Measurements from ENCODE around the gene ZKSCAN5. TPM values are rescaled to one million over a fixed set of nuclear protein-coding genes. Genes with fewer than 3 reads are reported as not detected.
"Not testable (repeated sequence)": the region's sequence is repeated elsewhere in the genome, so short reads cannot be mapped to it uniquely, and the experiment has no call there.

Gene ZKSCAN5
- total RNA-seq, 1 donor from 2014 or later: 10.3 TPM

DNA sequence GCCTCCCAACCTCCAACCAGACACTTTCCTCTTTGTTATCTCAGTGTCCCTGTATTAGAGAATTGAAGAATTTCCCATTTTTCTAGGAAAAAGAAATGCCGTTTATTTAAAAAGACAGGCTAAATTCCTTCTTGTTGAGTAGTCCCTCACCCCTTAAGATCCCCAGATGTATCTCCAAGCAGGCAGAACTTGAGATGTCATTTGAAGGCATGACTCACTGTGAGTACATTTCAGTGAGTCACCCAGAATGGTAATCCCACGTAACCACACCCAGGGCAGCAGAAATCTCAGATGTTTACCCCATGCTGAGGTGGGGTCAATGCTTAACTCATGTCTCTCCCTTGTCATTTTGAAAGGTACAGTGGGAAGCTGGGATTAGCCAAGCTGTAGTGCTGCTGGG lies 58.4 kb downstream of the ZKSCAN5 start:
- TF ChIP-seq, protein P1, sequence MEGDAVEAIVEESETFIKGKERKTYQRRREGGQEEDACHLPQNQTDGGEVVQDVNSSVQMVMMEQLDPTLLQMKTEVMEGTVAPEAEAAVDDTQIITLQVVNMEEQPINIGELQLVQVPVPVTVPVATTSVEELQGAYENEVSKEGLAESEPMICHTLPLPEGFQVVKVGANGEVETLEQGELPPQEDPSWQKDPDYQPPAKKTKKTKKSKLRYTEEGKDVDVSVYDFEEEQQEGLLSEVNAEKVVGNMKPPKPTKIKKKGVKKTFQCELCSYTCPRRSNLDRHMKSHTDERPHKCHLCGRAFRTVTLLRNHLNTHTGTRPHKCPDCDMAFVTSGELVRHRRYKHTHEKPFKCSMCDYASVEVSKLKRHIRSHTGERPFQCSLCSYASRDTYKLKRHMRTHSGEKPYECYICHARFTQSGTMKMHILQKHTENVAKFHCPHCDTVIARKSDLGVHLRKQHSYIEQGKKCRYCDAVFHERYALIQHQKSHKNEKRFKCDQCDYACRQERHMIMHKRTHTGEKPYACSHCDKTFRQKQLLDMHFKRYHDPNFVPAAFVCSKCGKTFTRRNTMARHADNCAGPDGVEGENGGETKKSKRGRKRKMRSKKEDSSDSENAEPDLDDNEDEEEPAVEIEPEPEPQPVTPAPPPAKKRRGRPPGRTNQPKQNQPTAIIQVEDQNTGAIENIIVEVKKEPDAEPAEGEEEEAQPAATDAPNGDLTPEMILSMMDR (IDR thresholded peaks at IDR 0.05; ENCODE audit: insufficient read depth, low read length, severe bottlenecking): no peak
- DNase-seq (ENCODE audit: low read depth) (peak; percentile 99), FAIRE-seq (peak; percentile 62)
- Histone ChIP-seq H3K36me3 (ENCODE audit: control insufficient read depth, insufficient read depth, low read length) (peaks cover 12% of the 10 kb centered on the region), H3K4me3 (ENCODE audit: low read depth, low read length) (no peak overlapping the region), H3K27me3 (ENCODE audit: control insufficient read depth, insufficient read depth, low read length) (no peaks in the 10 kb centered on the region)

DNA sequence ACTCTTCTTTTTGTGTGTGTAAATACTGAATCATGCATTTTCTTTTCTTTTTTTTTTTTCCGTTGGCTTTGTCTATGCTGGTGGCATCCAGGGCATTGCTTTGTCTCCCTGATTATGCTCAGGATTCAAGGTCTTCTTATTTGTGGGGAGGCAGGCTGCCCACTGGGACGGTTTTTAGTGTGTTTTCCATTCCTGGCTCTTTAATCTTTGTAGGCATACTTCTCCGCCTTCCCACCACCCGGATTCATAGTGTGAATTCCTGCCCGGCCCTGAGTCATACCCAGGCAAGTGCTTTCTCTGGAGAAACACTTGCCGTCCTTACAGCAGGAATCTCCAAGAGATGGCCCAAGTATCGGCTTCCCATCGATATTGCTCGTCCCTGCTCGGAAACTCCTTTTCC lies 59.2 kb downstream of the ZKSCAN5 start:
- Histone ChIP-seq H3K27me3 (ENCODE audit: control insufficient read depth, insufficient read depth, low read length) (no peaks in the 10 kb centered on the region), H3K36me3 (ENCODE audit: control insufficient read depth, insufficient read depth, low read length) (peaks cover 13% of the 10 kb centered on the region), H3K4me3 (ENCODE audit: low read depth, low read length) (no peak overlapping the region)
- TF ChIP-seq, protein P1 (IDR thresholded peaks at IDR 0.05; ENCODE audit: insufficient read depth, low read length, severe bottlenecking): no peak
- DNase-seq (ENCODE audit: low read depth): peak; percentile 54
- no peak for FAIRE-seq

DNA sequence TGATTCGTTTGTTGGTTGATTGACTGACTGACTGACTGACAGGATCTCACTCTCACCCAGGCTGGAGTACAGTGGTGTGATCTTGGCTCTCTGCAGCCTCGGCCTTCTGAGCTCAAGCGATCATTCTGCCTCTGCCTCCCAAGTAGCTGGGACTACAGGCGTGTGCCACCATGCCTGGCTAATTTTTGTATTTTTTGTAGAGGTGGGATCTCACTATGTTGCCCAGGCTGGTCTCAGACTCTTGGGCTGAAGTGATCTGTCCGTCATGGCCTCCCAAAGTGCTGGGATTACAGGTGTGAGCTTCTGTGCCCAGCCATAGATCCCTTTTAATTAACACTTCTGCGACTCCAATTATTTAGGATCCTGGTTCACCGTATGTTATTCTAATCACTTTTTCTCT lies 64.3 kb downstream of the ZKSCAN5 start:
- not testable (repeated sequence) for FAIRE-seq; H3K4me3 ChIP-seq (ENCODE audit: low read depth, low read length); DNase-seq (ENCODE audit: low read depth); H3K27me3 ChIP-seq (ENCODE audit: control insufficient read depth, insufficient read depth, low read length); H3K36me3 ChIP-seq (ENCODE audit: control insufficient read depth, insufficient read depth, low read length)

DNA sequence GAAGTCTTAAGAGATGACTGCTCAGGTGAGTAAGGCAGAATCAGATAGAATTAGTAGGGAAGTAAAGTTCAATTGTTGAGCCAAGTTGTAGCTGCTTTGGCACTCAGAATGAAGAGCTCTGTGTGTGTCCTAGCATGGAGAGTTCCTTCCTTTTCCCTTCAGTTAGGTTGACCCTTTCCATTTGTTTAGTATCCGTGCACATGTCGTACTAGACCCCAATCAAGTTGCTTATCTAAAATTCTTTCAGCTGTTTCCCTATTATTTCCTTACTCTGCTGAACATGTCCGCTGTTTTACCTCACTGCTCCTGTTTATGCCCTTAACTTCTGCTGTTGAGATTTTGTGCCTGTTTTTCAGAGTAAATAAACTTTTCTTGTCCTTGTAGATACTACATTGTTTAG lies 67.3 kb downstream of the ZKSCAN5 start:
- Histone ChIP-seq H3K27me3 (ENCODE audit: control insufficient read depth, insufficient read depth, low read length) (no peaks in the 10 kb centered on the region), H3K36me3 (ENCODE audit: control insufficient read depth, insufficient read depth, low read length) (peaks cover 5% of the 10 kb centered on the region), H3K4me3 (ENCODE audit: low read depth, low read length) (no peak overlapping the region)
- no peak for FAIRE-seq
- DNase-seq (ENCODE audit: low read depth): no peak
- TF ChIP-seq, protein P1 (IDR thresholded peaks at IDR 0.05; ENCODE audit: insufficient read depth, low read length, severe bottlenecking): no peak

DNA sequence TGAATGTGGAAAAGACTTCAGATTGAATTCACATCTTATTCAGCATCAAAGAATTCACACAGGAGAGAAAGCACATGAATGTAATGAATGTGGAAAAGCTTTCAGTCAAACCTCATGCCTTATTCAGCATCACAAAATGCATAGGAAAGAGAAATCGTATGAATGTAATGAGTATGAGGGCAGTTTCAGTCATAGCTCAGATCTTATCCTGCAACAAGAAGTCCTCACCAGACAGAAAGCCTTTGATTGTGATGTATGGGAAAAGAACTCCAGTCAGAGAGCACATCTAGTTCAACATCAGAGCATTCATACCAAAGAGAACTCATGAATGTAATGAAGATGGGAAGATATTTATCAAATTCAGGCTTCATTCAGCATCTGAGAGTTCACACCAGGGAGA lies 68.8 kb downstream of the ZKSCAN5 start:
- H3K36me3 ChIP-seq (ENCODE audit: control insufficient read depth, insufficient read depth, low read length): peaks cover 5% of the 10 kb centered on the region
- TF ChIP-seq, protein P1 (IDR thresholded peaks at IDR 0.05; ENCODE audit: insufficient read depth, low read length, severe bottlenecking): no peak
- DNase-seq (ENCODE audit: low read depth) (no peak), FAIRE-seq (no peak)
- no peaks in the 10 kb centered on the region for H3K27me3 ChIP-seq (ENCODE audit: control insufficient read depth, insufficient read depth, low read length)
- no peak overlapping the region for H3K4me3 ChIP-seq (ENCODE audit: low read depth, low read length)

- Histone ChIP-seq H3K27me3 (ENCODE audit: control insufficient read depth, insufficient read depth, low read length) (no peaks in the 10 kb centered on the region), H3K4me3 (ENCODE audit: low read depth, low read length) (no peak overlapping the region), H3K36me3 (ENCODE audit: control insufficient read depth, insufficient read depth, low read length) (peaks cover 3% of the 10 kb centered on the region)
- DNase-seq (ENCODE audit: low read depth): no peak
- TF ChIP-seq, protein P1 (IDR thresholded peaks at IDR 0.05; ENCODE audit: insufficient read depth, low read length, severe bottlenecking): no peak
- no peak for FAIRE-seq
Measured at GRCh38 chr7:99576251-99576650, 71.8 kb downstream of the ZKSCAN5 start.

All from bronchial epithelial cell (primary cell).